Ishikawa (cell line): ENCODE results near the gene CORO7.

Experiments
- CEBPB ChIP-seq: IDR thresholded peaks from 2 replicates; pipeline ENCODE4 v1.6.1; 2012
- CREB1 ChIP-seq: IDR thresholded peaks from 2 replicates; pipeline ENCODE4 v1.6.1; 2012; ENCODE audit warnings: low read depth
- EGR1 ChIP-seq: IDR thresholded peaks from 2 replicates; pipeline ENCODE4 v1.6.1; 2012
- EP300 ChIP-seq: IDR thresholded peaks from 2 replicates; pipeline ENCODE4 v1.6.1; 2012; ENCODE audit warnings: borderline replicate concordance
- FOXM1 ChIP-seq: IDR thresholded peaks from 2 replicates; pipeline ENCODE4 v1.6.1; 2012; ENCODE audit warnings: low read depth, borderline replicate concordance
- MAX ChIP-seq: IDR thresholded peaks from 2 replicates; pipeline ENCODE4 v1.6.1; 2012
- RAD21 ChIP-seq: IDR thresholded peaks from 2 replicates; pipeline ENCODE4 v1.6.1; 2012; ENCODE audit warnings: low read depth
- REST ChIP-seq: IDR thresholded peaks from 2 replicates; pipeline ENCODE4 v1.6.1; 2012; ENCODE audit warnings: low read depth, mild to moderate bottlenecking
- TAF1 ChIP-seq: IDR thresholded peaks from 2 replicates; pipeline ENCODE4 v1.6.1; 2012; ENCODE audit warnings: low read depth, mild to moderate bottlenecking
- TCF12 ChIP-seq: IDR thresholded peaks from 2 replicates; pipeline ENCODE4 v1.6.1; 2012; ENCODE audit warnings: low read depth
- USF1 ChIP-seq: IDR thresholded peaks from 2 replicates; pipeline ENCODE4 v1.6.1; 2012
- YY1 ChIP-seq: IDR thresholded peaks from 2 replicates; pipeline ENCODE4 v1.6.1; 2012; ENCODE audit warnings: low read depth
- ZBTB7A ChIP-seq: IDR thresholded peaks from 2 replicates; pipeline ENCODE4 v1.6.1; 2012; ENCODE audit warnings: low read depth

GRCh38 chr16:4419402-4419959 is 3.1 kb upstream of the CORO7 start:
- TF ChIP-seq MAX (no peak), EP300 (no peak), RAD21 (no peak), TAF1 (no peak), REST (no peak), ZBTB7A (no peak), CEBPB (no peak), USF1 (no peak), TCF12 (no peak), YY1 (no peak), CREB1 (no peak), EGR1 (no peak), FOXM1 (no peak)
